Retinal pigment epithelial cell (primary cell): ENCODE measurements around the gene TSHZ2.

ENCODE experiments used
- DNase-seq: peaks from one replicate; pipeline ENCODE4 v3.0.0-alpha.2; 2010; ENCODE audit warnings: low read depth
- H3K4me3 ChIP-seq: 2 replicates; pipeline ENCODE4 v1.5.1; 2011; ENCODE audit warnings: mild to moderate bottlenecking, low read length, control low read depth, moderate library complexity
- CTCF ChIP-seq: conservative IDR thresholded peaks from 2 replicates; pipeline ENCODE4 v1.5.1; 2011; ENCODE audit warnings: low read depth, low read length, control low read depth, inconsistent platforms

TSHZ2 gene

GRCh38 chr20:53215166-53215565, 243.0 kb downstream of the TSHZ2 start:
- no peak for DNase-seq
- H3K4me3 ChIP-seq: no peak overlapping the region
- no peak for TF ChIP-seq CTCF

- H3K4me3 ChIP-seq: peak overlapping the region; percentile 41
- TF ChIP-seq CTCF: no peak
- DNase-seq: no peak
Observed at GRCh38 chr20:53216478-53216855, 244.3 kb downstream of the TSHZ2 start.

GRCh38 chr20:53216856-53217576, 244.9 kb downstream of the TSHZ2 start:
- H3K4me3 ChIP-seq: peak overlapping the region; percentile 41
- TF ChIP-seq CTCF: peak; percentile 86
- DNase-seq: no peak

- no peak for DNase-seq
- no peak overlapping the region for H3K4me3 ChIP-seq
- no peak for TF ChIP-seq CTCF
Observed at GRCh38 chr20:53220482-53221307, 248.5 kb downstream of the TSHZ2 start.

GRCh38 chr20:53221731-53222130, 249.6 kb downstream of the TSHZ2 start:
- no peak overlapping the region for H3K4me3 ChIP-seq
- no peak for DNase-seq
- no peak for TF ChIP-seq CTCF

GRCh38 chr20:53222416-53222815, 250.3 kb downstream of the TSHZ2 start:
- H3K4me3 ChIP-seq: no peak overlapping the region
- TF ChIP-seq CTCF: no peak
- DNase-seq: no peak

GRCh38 chr20:53222932-53223331, 250.8 kb downstream of the TSHZ2 start:
- no peak overlapping the region for H3K4me3 ChIP-seq
- TF ChIP-seq CTCF: no peak

More at GRCh38 chr20:53222932-53223331, 250.8 kb downstream of the TSHZ2 start:
- DNase-seq: no peak
